HEK293 (cell line): ENCODE measurements around the gene POLR1D.

Experiments
- CTCF ChIP-seq: fragments of 450-650 bp; formaldehyde crosslinking; IDR thresholded peaks from 2 replicates; pipeline ENCODE4 v1.5.1; 2016; ENCODE audit warnings: missing biosample characterization, missing genetic modification characterization
- MYNN ChIP-seq: fragments of 450-650 bp; formaldehyde crosslinking; IDR thresholded peaks from 2 replicates; pipeline ENCODE4 v1.5.1; 2016; ENCODE audit warnings: missing biosample characterization, missing genetic modification characterization, borderline replicate concordance
- MZF1 ChIP-seq: fragments of 450-650 bp; formaldehyde crosslinking; IDR thresholded peaks from 2 replicates; pipeline ENCODE4 v1.5.1; 2017; ENCODE audit warnings: missing biosample characterization, missing genetic modification characterization, borderline replicate concordance
- PRDM1 ChIP-seq: fragments of 450-650 bp; formaldehyde crosslinking; IDR thresholded peaks from 2 replicates; pipeline ENCODE4; 2016; ENCODE audit warnings: missing biosample characterization, missing genetic modification characterization
- PRDM2 ChIP-seq: fragments of 450-650 bp; formaldehyde crosslinking; IDR thresholded peaks from 2 replicates; pipeline ENCODE4 v1.5.1; 2016; ENCODE audit warnings: missing biosample characterization, missing genetic modification characterization, borderline replicate concordance
- ZBTB44 ChIP-seq: fragments of 450-650 bp; IDR thresholded peaks from 2 replicates; pipeline ENCODE4 v1.5.1; 2018; ENCODE audit warnings: missing biosample characterization, mild to moderate bottlenecking, missing genetic modification characterization
- ZFHX2 ChIP-seq: fragments of 450-650 bp; formaldehyde crosslinking; conservative IDR thresholded peaks from 2 replicates; pipeline ENCODE4 v1.5.1; 2016; ENCODE audit warnings: missing biosample characterization, missing genetic modification characterization
- ZNF121 ChIP-seq: fragments of 450-650 bp; formaldehyde crosslinking; IDR thresholded peaks from 2 replicates; pipeline ENCODE4 v1.5.1; 2016; ENCODE audit warnings: missing biosample characterization, missing genetic modification characterization
- ZNF133 ChIP-seq: fragments of 450-650 bp; formaldehyde crosslinking; IDR thresholded peaks from 2 replicates; pipeline ENCODE4 v1.5.1; 2016; ENCODE audit warnings: missing biosample characterization, missing genetic modification characterization
- ZNF26 ChIP-seq: fragments of 450-650 bp; formaldehyde crosslinking; IDR thresholded peaks from 2 replicates; pipeline ENCODE4 v1.5.1; 2016; ENCODE audit warnings: missing biosample characterization, missing genetic modification characterization

GRCh38 chr13:27628081-27628480, 6.4 kb downstream of the POLR1D start:
- TF ChIP-seq CTCF (no peak), ZNF121 (tag by site-specific recombination) (no peak), PRDM1 (no peak), ZNF26 (no peak), ZNF133 (tag by site-specific recombination) (no peak), PRDM2 (tag by site-specific recombination) (no peak), ZFHX2 (tag by site-specific recombination) (no peak), ZBTB44 (tag by site-specific recombination) (no peak), MYNN (tag by site-specific recombination) (no peak), MZF1 (tag by site-specific recombination) (no peak)
